C4-2B (cell line): ENCODE results near the gene PTPRN2.

ENCODE experiments used
- H3K27ac ChIP-seq: fragments of 450-650 bp; 2 replicates; pipeline ENCODE4 v1.5.1; 2017
- ZFX ChIP-seq: fragments of 450-650 bp; IDR thresholded peaks from 2 replicates; pipeline ENCODE4 v1.6.1; 2017
- TF ChIP-seq, protein P1 (sequence below): fragments of 450-650 bp; conservative IDR thresholded peaks from 2 replicates; pipeline ENCODE4 v1.5.1; 2017; ENCODE audit warnings: mild to moderate bottlenecking

The PTPRN2 gene

DNA sequence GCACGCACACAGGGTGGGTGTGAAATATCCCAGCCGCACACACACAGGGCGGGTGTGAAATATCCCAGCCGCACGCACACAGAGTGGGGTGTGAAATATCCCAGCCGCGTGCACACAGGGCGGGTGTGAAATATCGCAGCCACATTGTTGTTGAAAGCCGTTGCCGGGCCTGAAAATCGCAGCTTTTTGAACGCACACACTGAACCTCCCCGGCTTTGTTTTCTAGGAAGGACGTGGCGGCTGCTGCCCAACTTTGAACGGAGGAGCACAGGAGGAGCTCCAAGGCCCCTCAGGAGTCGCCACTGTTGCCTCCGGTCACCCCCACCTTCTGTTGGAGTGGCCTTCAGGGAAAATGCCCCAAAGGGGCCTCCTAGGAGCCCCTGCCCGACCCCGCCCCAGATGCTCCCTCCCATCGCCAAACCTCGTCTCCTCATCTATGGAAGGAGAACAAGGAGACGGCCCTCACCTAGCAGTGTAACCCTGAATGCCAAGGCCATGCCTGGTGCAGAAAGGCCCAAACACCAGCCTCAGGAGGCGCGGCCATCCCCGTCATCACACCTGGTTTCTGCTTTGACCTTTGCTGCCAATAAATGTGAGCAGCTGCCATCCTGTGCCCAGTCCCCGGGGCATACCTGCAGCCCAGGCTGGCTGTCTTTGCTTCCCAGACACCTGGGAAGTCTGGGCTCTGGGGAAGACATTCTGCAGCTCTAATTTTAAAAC is 318.6 kb downstream of the PTPRN2 start:
- TF ChIP-seq ZFX = no peak
- TF ChIP-seq, protein P1, sequence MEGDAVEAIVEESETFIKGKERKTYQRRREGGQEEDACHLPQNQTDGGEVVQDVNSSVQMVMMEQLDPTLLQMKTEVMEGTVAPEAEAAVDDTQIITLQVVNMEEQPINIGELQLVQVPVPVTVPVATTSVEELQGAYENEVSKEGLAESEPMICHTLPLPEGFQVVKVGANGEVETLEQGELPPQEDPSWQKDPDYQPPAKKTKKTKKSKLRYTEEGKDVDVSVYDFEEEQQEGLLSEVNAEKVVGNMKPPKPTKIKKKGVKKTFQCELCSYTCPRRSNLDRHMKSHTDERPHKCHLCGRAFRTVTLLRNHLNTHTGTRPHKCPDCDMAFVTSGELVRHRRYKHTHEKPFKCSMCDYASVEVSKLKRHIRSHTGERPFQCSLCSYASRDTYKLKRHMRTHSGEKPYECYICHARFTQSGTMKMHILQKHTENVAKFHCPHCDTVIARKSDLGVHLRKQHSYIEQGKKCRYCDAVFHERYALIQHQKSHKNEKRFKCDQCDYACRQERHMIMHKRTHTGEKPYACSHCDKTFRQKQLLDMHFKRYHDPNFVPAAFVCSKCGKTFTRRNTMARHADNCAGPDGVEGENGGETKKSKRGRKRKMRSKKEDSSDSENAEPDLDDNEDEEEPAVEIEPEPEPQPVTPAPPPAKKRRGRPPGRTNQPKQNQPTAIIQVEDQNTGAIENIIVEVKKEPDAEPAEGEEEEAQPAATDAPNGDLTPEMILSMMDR = no peak
- no peak overlapping the region for H3K27ac ChIP-seq

DNA sequence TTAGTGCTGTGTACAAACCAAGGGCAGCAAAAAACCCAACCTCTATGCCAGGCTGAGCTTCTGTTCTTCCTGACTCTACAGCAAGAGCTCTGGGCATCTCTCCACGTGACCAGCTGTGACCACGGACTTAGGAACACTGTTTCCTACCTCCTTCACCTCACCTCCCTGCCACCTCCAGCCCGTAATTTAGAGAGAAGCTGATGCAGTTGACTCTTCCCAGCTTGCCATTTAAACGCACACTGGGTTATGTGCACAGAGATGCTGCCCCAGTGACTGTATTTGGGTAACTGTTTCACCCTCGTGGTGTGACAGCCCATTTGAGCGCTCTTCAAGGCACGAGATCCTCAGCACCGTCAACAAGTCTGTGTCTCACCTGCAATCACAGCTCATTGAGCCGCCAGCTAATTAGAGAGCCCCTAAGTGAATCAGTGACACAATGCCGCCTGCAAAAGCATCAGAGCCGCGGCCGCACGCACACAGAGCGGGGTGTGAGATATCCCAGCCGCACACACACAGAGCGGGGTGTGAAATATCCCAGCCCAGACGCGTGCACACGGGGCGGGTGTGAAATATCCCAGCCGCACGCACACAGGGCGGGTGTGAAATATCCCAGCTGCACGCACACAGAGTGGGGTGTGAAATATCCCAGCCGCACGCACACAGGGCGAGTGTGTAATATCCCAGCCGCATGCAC is 319.7 kb downstream of the PTPRN2 start:
- H3K27ac ChIP-seq = no peak overlapping the region
- TF ChIP-seq, protein P1 = no peak

DNA sequence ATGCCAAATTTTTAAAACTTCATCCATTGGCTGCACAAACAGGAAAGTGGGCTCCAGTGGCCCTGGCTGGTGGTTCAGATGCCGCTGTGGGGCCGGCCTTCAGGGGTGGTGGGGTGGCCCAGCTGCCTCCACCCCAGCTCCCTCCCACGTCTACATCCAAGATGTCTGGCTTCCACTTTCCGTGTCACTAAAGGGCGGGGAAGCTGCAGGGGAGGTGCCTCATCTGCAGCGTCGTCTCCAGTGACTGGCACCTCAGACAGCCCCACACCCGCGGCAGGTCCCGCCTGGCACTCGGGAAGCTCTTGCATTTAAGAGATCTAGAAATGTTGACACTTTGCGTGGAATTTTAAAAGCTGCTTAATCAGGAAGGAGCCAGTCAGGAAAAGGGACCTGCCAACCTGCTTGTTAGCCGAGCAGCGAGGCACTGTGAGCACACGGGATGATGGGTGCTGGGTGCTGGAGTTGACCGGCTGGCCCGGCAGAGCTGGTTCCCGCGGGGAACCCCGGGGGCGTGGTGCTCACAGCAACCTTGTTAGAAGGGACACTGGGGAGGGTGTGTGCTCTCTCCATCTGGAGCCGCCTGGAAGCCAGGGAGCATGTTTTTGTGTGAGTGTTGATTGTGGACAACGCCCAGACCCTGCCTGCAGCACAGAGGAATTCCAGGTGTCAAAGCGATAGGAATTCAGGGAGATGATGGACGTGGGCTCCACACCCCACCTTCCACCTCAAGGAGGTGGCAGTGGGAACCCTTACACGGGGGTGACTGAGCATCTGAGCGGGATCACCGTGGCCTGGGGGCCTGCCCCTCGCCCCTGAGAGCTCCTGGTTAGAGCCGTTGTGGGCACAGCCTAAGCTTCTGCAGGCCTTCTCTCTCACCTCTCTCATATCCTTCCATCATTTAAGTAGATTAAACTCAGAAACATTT is 320.5 kb downstream of the PTPRN2 start:
- TF ChIP-seq ZFX = no peak
- TF ChIP-seq, protein P1 = no peak
- no peak overlapping the region for H3K27ac ChIP-seq

DNA sequence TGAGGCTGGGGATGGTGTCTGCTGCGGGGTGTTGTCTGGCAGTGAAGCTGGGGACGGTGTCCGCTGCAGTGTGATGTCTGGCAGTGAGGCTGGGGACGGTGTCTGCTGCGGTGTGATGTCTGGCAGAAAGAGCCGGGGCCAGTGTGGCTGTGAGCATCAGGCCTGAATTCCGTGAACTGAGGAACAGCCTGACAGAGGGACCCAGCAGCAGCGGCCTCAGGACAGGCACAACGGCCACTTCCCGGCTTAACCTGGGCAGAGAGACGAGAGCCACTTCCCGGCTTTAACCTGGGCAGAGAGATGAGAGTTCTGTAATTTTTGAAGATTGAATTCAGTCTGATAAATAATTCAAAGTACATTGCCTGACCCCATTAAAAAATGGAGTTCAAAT is 321.2 kb downstream of the PTPRN2 start:
- TF ChIP-seq, protein P1 = no peak
- TF ChIP-seq ZFX = no peak

DNA sequence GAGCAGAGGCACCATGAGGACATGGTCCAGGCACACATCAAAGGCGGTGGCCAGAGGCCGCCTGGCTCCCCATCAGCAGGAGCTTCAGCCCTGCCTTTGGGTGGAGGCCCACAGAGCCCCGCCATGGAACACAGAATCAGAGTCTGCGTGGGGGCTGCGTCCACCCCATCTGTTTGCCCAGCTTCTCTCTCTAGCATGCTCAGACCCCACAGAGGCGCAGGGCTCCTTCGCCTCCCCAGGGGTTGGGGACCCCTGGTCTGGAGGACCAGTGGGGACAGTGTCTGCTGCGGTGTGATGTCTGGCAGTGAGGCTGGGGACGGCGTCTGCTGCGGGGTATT is 321.9 kb downstream of the PTPRN2 start:
- H3K27ac ChIP-seq = no peak overlapping the region
- TF ChIP-seq, protein P1 = no peak

More for the DNA sequence above, 321.2 kb downstream of the PTPRN2 start:
- no peak overlapping the region for H3K27ac ChIP-seq

DNA sequence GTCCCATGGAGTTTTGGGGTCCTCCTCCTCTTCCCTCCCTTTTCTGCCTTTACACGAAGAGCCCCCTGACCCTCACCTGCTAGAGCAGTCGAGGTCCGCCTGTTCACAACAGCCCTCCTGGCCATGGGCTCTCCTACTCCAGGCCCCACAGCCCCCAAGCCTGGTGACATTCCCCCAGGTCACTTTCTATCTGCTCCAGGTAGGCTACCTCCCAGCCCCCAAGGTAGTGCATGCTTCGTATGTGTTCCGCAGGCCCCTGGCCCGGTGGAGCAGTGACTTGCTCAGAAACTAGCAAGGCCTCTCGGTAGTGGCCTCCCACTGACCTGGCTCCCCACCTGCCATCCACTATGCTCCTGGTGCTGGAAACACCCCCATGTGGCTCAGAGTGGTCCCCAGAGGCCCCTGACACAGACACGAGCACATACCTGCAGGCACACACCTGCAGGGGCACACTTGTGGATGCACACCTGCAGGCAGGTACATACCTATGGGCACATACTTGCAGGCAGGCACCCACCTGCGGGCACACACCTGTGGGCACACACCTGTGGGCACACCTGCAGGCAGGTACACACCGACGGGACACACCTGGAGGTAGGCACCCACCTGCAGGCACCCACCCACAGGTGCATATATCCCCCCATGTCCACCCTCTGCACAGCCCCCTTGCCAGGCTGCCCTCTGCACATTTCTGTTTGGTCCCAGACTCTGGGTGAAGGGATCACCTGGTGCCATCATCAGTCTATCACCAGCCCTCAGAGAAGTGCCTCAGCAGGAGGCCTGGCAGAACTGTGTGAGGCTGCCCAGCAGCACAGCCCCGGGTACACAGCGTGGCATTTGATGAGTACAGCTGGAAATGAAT is 322.5 kb downstream of the PTPRN2 start:
- no peak for TF ChIP-seq ZFX
- TF ChIP-seq, protein P1 = no peak
- H3K27ac ChIP-seq = no peak overlapping the region
